GM19043 (cell line): Measurements from ENCODE around the gene TRANK1.
"Not testable (repeated sequence)": the region's sequence is repeated elsewhere in the genome, so short reads cannot be mapped to it uniquely, and the experiment has no call there.

Source experiments
- ATAC-seq: cut with Tn5 transposase; IDR thresholded peaks from one replicate; pipeline ENCODE4 v1.9.1; 2021; ENCODE audit warnings: low read depth; ENCODE audit not compliant: unreplicated experiment

Gene TRANK1

GRCh38 chr3:36894914-36895313, 49.9 kb downstream of the TRANK1 start:
- ATAC-seq = no peak

- no peak for ATAC-seq
These were observed 51.0 kb downstream of the TRANK1 start for GRCh38 chr3:36893826-36894225.

GRCh38 chr3:36893137-36893557, 51.7 kb downstream of the TRANK1 start:
- ATAC-seq = peak; percentile 40

GRCh38 chr3:36892457-36893136, 52.3 kb downstream of the TRANK1 start:
- ATAC-seq = no peak

GRCh38 chr3:36891701-36892160, 53.1 kb downstream of the TRANK1 start:
- ATAC-seq = peak; percentile 81

GRCh38 chr3:36891097-36891496, 53.8 kb downstream of the TRANK1 start:
- ATAC-seq = not testable (repeated sequence)

- no peak for ATAC-seq
These were observed 54.6 kb downstream of the TRANK1 start for GRCh38 chr3:36890261-36890660.

GRCh38 chr3:36881735-36882134, 63.1 kb downstream of the TRANK1 start:
- ATAC-seq = no peak

GRCh38 chr3:36879842-36880241, 65.0 kb downstream of the TRANK1 start:
- ATAC-seq = not testable (repeated sequence)

GRCh38 chr3:36877930-36878685, 66.7 kb downstream of the TRANK1 start:
- no peak for ATAC-seq

GRCh38 chr3:36876181-36876936, 68.5 kb downstream of the TRANK1 start:
- peak; percentile 98 for ATAC-seq

- ATAC-seq = no peak
These were observed 69.5 kb downstream of the TRANK1 start for GRCh38 chr3:36875397-36875796.

- ATAC-seq = no peak
These were observed 70.4 kb downstream of the TRANK1 start for GRCh38 chr3:36874424-36874823.

GRCh38 chr3:36871379-36872126, 73.3 kb downstream of the TRANK1 start:
- no peak for ATAC-seq

GRCh38 chr3:36868614-36869436, 76.0 kb downstream of the TRANK1 start:
- peak; percentile 80 for ATAC-seq

- no peak for ATAC-seq
These were observed 77.0 kb downstream of the TRANK1 start for GRCh38 chr3:36867810-36868209.

GRCh38 chr3:36866368-36866767, 78.5 kb downstream of the TRANK1 start:
- no peak for ATAC-seq

GRCh38 chr3:36864180-36865053, 80.4 kb downstream of the TRANK1 start:
- no peak for ATAC-seq
